Measurements from ENCODE around the gene DIPK1A.
A peak's percentile ranks its signal among the peaks of the same experiment; 100 is the strongest.

DIPK1A gene

GRCh38 chr1:92838519-92838918, 122.7 kb downstream of the DIPK1A start:
- Histone ChIP-seq H2AFZ (ENCODE audit: low read depth, low read length) (no peak overlapping the region), H3K4me2 (ENCODE audit: insufficient read depth, low read length) (peak overlapping the region; percentile 76; the same call in 1 of the 2 replicates), H3K36me3 (ENCODE audit: insufficient read depth, low read length) (peaks cover 100% of the 10 kb centered on the region), H3K9ac (ENCODE audit: low read depth, low read length) (no peak overlapping the region), H3K79me2 (ENCODE audit: insufficient read depth, low read length) (peaks cover 77% of the 10 kb centered on the region), H3K27me3 (ENCODE audit: insufficient read depth, low read length, poor library complexity) (no peaks in the 10 kb centered on the region), H3K4me1 (ENCODE audit: insufficient read depth, low read length) (peaks cover 47% of the 10 kb centered on the region), H3K9me3 (ENCODE audit: insufficient read depth, low read length, severe bottlenecking) (no peaks in the 10 kb centered on the region), H3K4me3 (ENCODE audit: low read depth in 1 of 2, low read length in 2 of 2) (no peak overlapping the region), H3K27ac (ENCODE audit: low read length) (no peak overlapping the region), H4K20me1 (ENCODE audit: insufficient read depth, low read length) (peaks cover 77% of the 10 kb centered on the region)
- no peak for TF ChIP-seq CTCF (IDR thresholded peaks at IDR 0.05; ENCODE audit: borderline replicate concordance, extremely low read depth, low read length, poor library complexity, severe bottlenecking)
- no peak for TF ChIP-seq EZH2 (IDR thresholded peaks at IDR 0.05; ENCODE audit: borderline replicate concordance, low read depth, low read length, severe bottlenecking)
- ATAC-seq (ENCODE audit: insufficient read depth, low read depth) (no peak; the same call in 2 of the 3 replicates), DNase-seq (no peak)

GRCh38 chr1:92837062-92837461, 124.2 kb downstream of the DIPK1A start:
- no peak overlapping the region for H2AFZ ChIP-seq (ENCODE audit: low read depth, low read length)
- no peak overlapping the region for H3K27ac ChIP-seq (ENCODE audit: low read length)
- H3K27me3 ChIP-seq (ENCODE audit: insufficient read depth, low read length, poor library complexity): no peaks in the 10 kb centered on the region
- ATAC-seq (ENCODE audit: insufficient read depth, low read depth): no peak
- peaks cover 91% of the 10 kb centered on the region for H3K79me2 ChIP-seq (ENCODE audit: insufficient read depth, low read length)
- no peak overlapping the region for H3K9ac ChIP-seq (ENCODE audit: low read depth, low read length)
- H3K4me1 ChIP-seq (ENCODE audit: insufficient read depth, low read length): peaks cover 54% of the 10 kb centered on the region
- TF ChIP-seq CTCF (IDR thresholded peaks at IDR 0.05; ENCODE audit: borderline replicate concordance, extremely low read depth, low read length, poor library complexity, severe bottlenecking): no peak
- TF ChIP-seq EZH2 (IDR thresholded peaks at IDR 0.05; ENCODE audit: borderline replicate concordance, low read depth, low read length, severe bottlenecking): no peak
- H3K36me3 ChIP-seq (ENCODE audit: insufficient read depth, low read length): peaks cover 100% of the 10 kb centered on the region
- no peaks in the 10 kb centered on the region for H3K9me3 ChIP-seq (ENCODE audit: insufficient read depth, low read length, severe bottlenecking)
- no peak for DNase-seq
- peak overlapping the region; percentile 76; the same call in 1 of the 2 replicates for H3K4me2 ChIP-seq (ENCODE audit: insufficient read depth, low read length)
- H4K20me1 ChIP-seq (ENCODE audit: insufficient read depth, low read length): peaks cover 90% of the 10 kb centered on the region
- H3K4me3 ChIP-seq (ENCODE audit: low read depth in 1 of 2, low read length in 2 of 2): peak overlapping the region in 1 of 2 experiments; percentile 11; a peak in 1 of 4 replicates

GRCh38 chr1:92834617-92835016, 126.6 kb downstream of the DIPK1A start:
- H3K36me3 ChIP-seq (ENCODE audit: insufficient read depth, low read length): peaks cover 77% of the 10 kb centered on the region
- H4K20me1 ChIP-seq (ENCODE audit: insufficient read depth, low read length): peaks cover 73% of the 10 kb centered on the region
- no peaks in the 10 kb centered on the region for H3K9me3 ChIP-seq (ENCODE audit: insufficient read depth, low read length, severe bottlenecking)
- peak overlapping the region; percentile 82 for H3K9ac ChIP-seq (ENCODE audit: low read depth, low read length)
- ATAC-seq (ENCODE audit: insufficient read depth, low read depth): no peak
- H3K79me2 ChIP-seq (ENCODE audit: insufficient read depth, low read length): peaks cover 78% of the 10 kb centered on the region
- H3K4me1 ChIP-seq (ENCODE audit: insufficient read depth, low read length): peaks cover 60% of the 10 kb centered on the region
- H3K27me3 ChIP-seq (ENCODE audit: insufficient read depth, low read length, poor library complexity): no peaks in the 10 kb centered on the region
- peak overlapping the region; percentile 78 to 83; a peak in 2 of 4 replicates for H3K4me3 ChIP-seq (ENCODE audit: low read depth in 1 of 2, low read length in 2 of 2)
- no peak for TF ChIP-seq CTCF (IDR thresholded peaks at IDR 0.05; ENCODE audit: borderline replicate concordance, extremely low read depth, low read length, poor library complexity, severe bottlenecking)
- TF ChIP-seq EZH2 (IDR thresholded peaks at IDR 0.05; ENCODE audit: borderline replicate concordance, low read depth, low read length, severe bottlenecking): no peak
- H3K4me2 ChIP-seq (ENCODE audit: insufficient read depth, low read length): peak overlapping the region; percentile 76
- DNase-seq: no peak
- no peak overlapping the region for H2AFZ ChIP-seq (ENCODE audit: low read depth, low read length)
- H3K27ac ChIP-seq (ENCODE audit: low read length): no peak overlapping the region

Data from DND-41 (cell line).